HG03025 (cell line): ENCODE data around the gene PDE2A.

Experiments used
- ATAC-seq: cut with Tn5 transposase; IDR thresholded peaks from one replicate; pipeline ENCODE4 v1.9.1; 2021; ENCODE audit warnings: mild to moderate bottlenecking, moderate library complexity; ENCODE audit not compliant: unreplicated experiment, low FRiP score

PDE2A gene

GRCh38 chr11:72705442-72706365, 31.5 kb upstream of the PDE2A start:
- no peak for ATAC-seq

GRCh38 chr11:72704783-72705265, 30.6 kb upstream of the PDE2A start:
- ATAC-seq, result no peak

- ATAC-seq, result no peak
These were observed 30.0 kb upstream of the PDE2A start for GRCh38 chr11:72704028-72704782.

GRCh38 chr11:72703267-72704008, 29.2 kb upstream of the PDE2A start:
- ATAC-seq, result no peak

- ATAC-seq, result no peak
These were observed 28.5 kb upstream of the PDE2A start for GRCh38 chr11:72702577-72703241.

GRCh38 chr11:72702096-72702495, 27.9 kb upstream of the PDE2A start:
- ATAC-seq, result no peak

- no peak for ATAC-seq
These were observed 27.2 kb upstream of the PDE2A start for GRCh38 chr11:72701466-72701865.

- no peak for ATAC-seq
These were observed 25.9 kb upstream of the PDE2A start for GRCh38 chr11:72700146-72700545.

- no peak for ATAC-seq
These were observed 23.6 kb upstream of the PDE2A start for GRCh38 chr11:72697814-72698213.

- no peak for ATAC-seq
These were observed 22.9 kb upstream of the PDE2A start for GRCh38 chr11:72696866-72697700.

GRCh38 chr11:72695354-72695753, 21.1 kb upstream of the PDE2A start:
- ATAC-seq, result no peak

- ATAC-seq, result no peak
These were observed 19.2 kb upstream of the PDE2A start for GRCh38 chr11:72693271-72693968.

- ATAC-seq, result no peak
These were observed 18.4 kb upstream of the PDE2A start for GRCh38 chr11:72692498-72693237.

- no peak for ATAC-seq
These were observed 15.9 kb upstream of the PDE2A start for GRCh38 chr11:72690166-72690565.

- no peak for ATAC-seq
These were observed 14.7 kb upstream of the PDE2A start for GRCh38 chr11:72688929-72689328.

GRCh38 chr11:72688486-72688885, 14.3 kb upstream of the PDE2A start:
- no peak for ATAC-seq

- ATAC-seq, result no peak
These were observed 13.1 kb upstream of the PDE2A start for GRCh38 chr11:72687326-72687725.

GRCh38 chr11:72686639-72687220, 12.5 kb upstream of the PDE2A start:
- no peak for ATAC-seq
